ENCODE results near the gene CD209.
"Not testable (repeated sequence)": the region's sequence is repeated elsewhere in the genome, so short reads cannot be mapped to it uniquely, and the experiment has no call there.

CD209 gene, protein sequence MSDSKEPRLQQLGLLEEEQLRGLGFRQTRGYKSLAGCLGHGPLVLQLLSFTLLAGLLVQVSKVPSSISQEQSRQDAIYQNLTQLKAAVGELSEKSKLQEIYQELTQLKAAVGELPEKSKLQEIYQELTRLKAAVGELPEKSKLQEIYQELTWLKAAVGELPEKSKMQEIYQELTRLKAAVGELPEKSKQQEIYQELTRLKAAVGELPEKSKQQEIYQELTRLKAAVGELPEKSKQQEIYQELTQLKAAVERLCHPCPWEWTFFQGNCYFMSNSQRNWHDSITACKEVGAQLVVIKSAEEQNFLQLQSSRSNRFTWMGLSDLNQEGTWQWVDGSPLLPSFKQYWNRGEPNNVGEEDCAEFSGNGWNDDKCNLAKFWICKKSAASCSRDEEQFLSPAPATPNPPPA

DNA sequence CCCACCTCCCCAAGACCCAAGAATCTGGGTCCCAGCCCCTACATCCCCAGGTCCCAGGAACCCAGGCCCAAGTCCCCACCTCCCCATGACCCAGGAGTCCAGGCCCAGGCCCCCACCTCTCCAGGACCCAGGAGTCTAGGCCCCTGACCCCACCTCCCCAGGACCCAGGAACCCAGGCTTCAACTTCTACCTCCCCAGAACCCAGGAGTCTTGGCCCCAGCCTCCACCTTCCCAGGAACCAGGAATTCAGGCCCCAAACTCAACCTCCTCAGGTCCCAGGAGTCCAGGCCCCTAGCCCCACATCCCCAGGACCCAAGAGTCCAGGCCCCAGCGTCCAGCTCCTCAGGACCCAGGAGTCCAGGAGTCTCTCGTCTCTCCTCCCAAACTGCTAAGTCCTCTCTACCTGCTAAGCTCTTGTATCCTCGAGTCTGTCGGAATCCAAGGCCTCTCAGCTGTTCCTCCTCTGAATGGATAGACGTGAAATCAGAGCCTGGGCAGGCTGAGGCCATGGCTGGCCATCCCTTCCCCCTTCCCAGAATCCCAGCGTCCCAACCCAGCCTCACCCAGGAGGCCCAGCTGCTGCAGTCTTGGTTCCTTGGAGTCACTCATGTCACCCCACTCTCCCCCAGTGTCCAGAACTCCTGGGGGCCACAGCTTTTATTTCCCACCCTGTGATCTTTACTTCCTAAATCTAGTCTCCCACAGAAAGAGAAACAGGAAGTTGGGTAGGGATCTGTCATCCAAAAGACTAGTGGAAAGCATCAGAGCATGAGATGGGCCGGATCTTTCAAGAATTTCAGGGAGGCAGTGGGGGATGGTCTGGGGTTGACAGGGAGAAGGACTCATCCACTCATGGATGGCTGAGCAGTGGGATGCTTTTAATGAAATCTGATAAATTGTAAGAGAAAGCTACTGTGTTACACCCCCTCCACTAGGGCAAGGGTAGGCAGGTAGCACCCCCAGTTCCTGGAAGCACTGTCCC is at the start of gene CD209:
Gene CD209 (minus strand): TSS at position 632 of the 982 bp plus-strand sequence. CDS start 23 bp downstream, at position 609.
- H3K27ac ChIP-seq: no peak within 1 kb of the TSS
- TF ChIP-seq CTCF (IDR thresholded peaks at IDR 0.05) (no peak), ZFX (IDR thresholded peaks at IDR 0.05; ENCODE audit: borderline replicate concordance) (no peak)

DNA sequence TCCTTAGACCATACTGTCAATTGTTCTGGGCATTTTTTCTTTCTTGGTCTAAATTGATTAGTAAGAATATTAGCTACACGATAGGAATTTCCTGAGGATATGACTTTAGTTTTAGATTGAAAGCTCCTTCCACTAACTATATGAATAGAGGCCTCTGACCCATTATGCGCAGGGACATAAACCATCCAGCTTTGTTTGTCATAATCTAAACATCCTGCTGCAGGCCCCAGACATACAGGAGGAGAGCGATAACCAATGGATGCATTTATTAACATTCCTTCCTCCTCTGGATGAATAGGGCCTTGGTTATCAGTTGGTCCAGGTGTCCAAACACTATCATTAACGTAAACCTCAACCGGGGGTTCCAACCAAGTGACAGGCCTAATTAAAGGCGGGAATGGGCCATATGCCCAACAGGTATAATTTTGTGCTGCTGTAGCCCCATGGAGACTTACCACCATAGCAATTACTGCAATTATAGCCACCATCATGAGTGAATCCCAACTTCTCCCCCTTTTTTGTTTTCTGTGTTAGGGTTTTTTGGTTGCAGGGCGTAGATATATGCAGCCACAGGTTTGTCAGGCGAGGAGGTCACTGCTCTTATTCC is 48.3 kb upstream of the CD209 start:
- no peak overlapping the region for H3K27ac ChIP-seq
- TF ChIP-seq ZFX (IDR thresholded peaks at IDR 0.05; ENCODE audit: borderline replicate concordance): no peak

- TF ChIP-seq CTCF (IDR thresholded peaks at IDR 0.05) (no peak), ZFX (IDR thresholded peaks at IDR 0.05; ENCODE audit: borderline replicate concordance) (no peak)
- H3K27ac ChIP-seq: no peak overlapping the region
Measured at GRCh38 chr19:7793493-7793892, 46.2 kb upstream of the CD209 start.

DNA sequence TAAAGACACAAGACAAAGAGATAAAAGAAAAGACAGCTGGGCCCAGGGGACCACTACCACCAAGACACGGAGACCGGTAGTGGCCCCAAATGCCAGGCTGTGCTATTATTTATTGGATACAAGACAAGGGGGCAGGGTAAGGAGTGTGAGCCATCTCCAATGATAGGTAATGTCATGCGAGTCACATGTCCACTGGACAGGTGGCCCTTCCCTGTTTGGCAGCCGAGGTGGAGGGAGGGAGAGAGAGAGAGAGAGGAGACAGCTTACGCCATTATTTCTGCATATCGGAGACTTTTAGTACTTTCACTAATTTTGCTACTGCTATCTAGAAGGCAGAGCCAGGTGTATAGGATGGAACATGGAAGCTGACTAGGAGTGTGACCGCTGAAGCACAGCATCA is 45.4 kb upstream of the CD209 start:
- H3K27ac ChIP-seq: not testable (repeated sequence)

- no peak for TF ChIP-seq ZFX (IDR thresholded peaks at IDR 0.05; ENCODE audit: borderline replicate concordance)
- no peak for TF ChIP-seq CTCF (IDR thresholded peaks at IDR 0.05)
- H3K27ac ChIP-seq: no peak overlapping the region
Measured at GRCh38 chr19:7792281-7792680, 44.9 kb upstream of the CD209 start.

GRCh38 chr19:7790416-7790815 is 43.1 kb upstream of the CD209 start:
- TF ChIP-seq ZFX (IDR thresholded peaks at IDR 0.05; ENCODE audit: borderline replicate concordance) (no peak), CTCF (IDR thresholded peaks at IDR 0.05) (no peak)
- no peak overlapping the region for H3K27ac ChIP-seq

GRCh38 chr19:7789447-7789846 is 42.1 kb upstream of the CD209 start:
- TF ChIP-seq CTCF (IDR thresholded peaks at IDR 0.05) (no peak), ZFX (IDR thresholded peaks at IDR 0.05; ENCODE audit: borderline replicate concordance) (no peak)
- no peak overlapping the region for H3K27ac ChIP-seq
